Liver (tissue), 3 donors: Measurements from ENCODE around the gene MSRB2.

ENCODE experiments used
- CTCF ChIP-seq: fragments of 150-350 bp; IDR thresholded peaks from 2 replicates; pipeline ENCODE4 v1.5.1; 2017; ENCODE audit warnings: improper control_type of control experiment, low read depth, low read length; ENCODE audit not compliant: missing input control
- FOXA2 ChIP-seq: IDR thresholded peaks from 2 replicates; pipeline ENCODE4 v1.6.1; 2016; ENCODE audit warnings: antibody characterized with exemption
- GABPA ChIP-seq, 2 donors: IDR thresholded peaks in 1 of 2; conservative IDR thresholded peaks in 1 of 2; 2 replicates each; pipeline ENCODE4 v1.6.1; 2016; ENCODE audit warnings: antibody characterized with exemption in 2 of 2, mild to moderate bottlenecking in 1 of 2, moderate library complexity in 1 of 2
- HNF4A ChIP-seq, 2 donors: conservative IDR thresholded peaks; 2 replicates each; pipeline ENCODE4 v1.6.1; 2016; ENCODE audit warnings: antibody characterized with exemption in 2 of 2, mild to moderate bottlenecking in 2 of 2
- JUND ChIP-seq, 2 donors: IDR thresholded peaks; 2 replicates each; pipeline ENCODE4 v1.6.1; 2016; ENCODE audit warnings: antibody characterized with exemption in 2 of 2
- NR2F2 ChIP-seq: IDR thresholded peaks from 2 replicates; pipeline ENCODE4 v1.6.1; 2016; ENCODE audit warnings: antibody characterized with exemption
- RAD21 ChIP-seq, 2 donors: IDR thresholded peaks; 2 replicates each; pipeline ENCODE4 v1.6.1; 2016; ENCODE audit warnings: antibody characterized with exemption in 2 of 2, mild to moderate bottlenecking in 2 of 2
- REST ChIP-seq: IDR thresholded peaks from 2 replicates; pipeline ENCODE4 v1.6.1; 2016; ENCODE audit warnings: antibody characterized with exemption, mild to moderate bottlenecking
- SP1 ChIP-seq: IDR thresholded peaks from 2 replicates; pipeline ENCODE4 v1.6.1; 2018; ENCODE audit warnings: antibody characterized with exemption, mild to moderate bottlenecking
- TAF1 ChIP-seq: conservative IDR thresholded peaks from 2 replicates; pipeline ENCODE4 v1.6.1; 2016; ENCODE audit warnings: antibody characterized with exemption, mild to moderate bottlenecking
- YY1 ChIP-seq: IDR thresholded peaks from 2 replicates; pipeline ENCODE4 v1.6.1; 2016; ENCODE audit warnings: antibody characterized with exemption, mild to moderate bottlenecking
- ZBTB33 ChIP-seq: IDR thresholded peaks from 2 replicates; pipeline ENCODE4 v1.6.1; 2016; ENCODE audit warnings: antibody characterized with exemption
- TF ChIP-seq, protein P1 (sequence below): IDR thresholded peaks from 2 replicates; pipeline ENCODE4 v1.6.1; 2016; ENCODE audit warnings: antibody characterized with exemption
- TF ChIP-seq, protein P2 (sequence below): IDR thresholded peaks from 2 replicates; pipeline ENCODE4 v1.6.1; 2016; ENCODE audit warnings: antibody characterized with exemption
- donor health status: healthy.
- donor health status: healthy.

DNA sequence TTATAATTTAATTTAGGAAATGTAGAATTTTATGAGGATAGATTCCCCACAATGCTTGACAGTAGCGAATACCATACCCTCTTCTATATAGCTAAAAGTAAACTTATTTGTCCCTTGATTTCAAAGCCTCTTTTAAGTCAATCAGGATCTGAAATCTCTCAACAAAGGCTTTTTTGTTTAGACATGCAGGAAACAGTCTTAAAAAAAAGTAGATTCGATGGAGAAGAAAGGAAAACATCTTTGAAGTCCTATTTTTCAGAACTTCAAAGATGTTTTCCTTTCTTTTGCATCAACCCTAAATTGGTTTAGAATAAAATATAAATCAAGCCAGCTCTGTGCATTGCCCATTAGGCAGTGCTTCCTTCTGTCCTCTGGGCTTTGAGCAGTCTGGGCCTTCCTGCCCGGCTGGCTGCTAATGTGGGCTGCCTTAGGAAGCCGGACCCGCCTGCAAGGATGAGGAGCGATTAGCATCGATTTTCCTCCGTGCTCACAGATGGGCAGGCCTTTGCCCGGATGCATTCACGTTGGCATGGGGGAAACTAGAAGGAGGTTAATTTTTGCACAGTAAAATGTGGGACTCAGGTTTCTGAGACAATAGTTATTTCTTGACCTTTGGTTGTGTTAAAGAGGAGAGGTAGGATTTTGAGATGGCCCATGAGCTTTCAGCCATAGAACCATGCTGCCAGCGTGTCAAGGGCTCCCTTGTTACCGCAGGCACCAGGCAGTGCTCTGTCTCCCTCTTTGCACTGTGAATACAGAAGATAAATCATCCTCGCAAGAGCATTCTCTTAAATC is 15.5 kb downstream of the MSRB2 start:
- no peak for TF ChIP-seq CTCF
- no peak for TF ChIP-seq JUND (IDR thresholded peaks at IDR 0.05)
- no peak for TF ChIP-seq YY1
- no peak for TF ChIP-seq TAF1
- TF ChIP-seq, protein P1, sequence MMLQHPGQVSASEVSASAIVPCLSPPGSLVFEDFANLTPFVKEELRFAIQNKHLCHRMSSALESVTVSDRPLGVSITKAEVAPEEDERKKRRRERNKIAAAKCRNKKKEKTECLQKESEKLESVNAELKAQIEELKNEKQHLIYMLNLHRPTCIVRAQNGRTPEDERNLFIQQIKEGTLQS, result no peak
- TF ChIP-seq, protein P2, sequence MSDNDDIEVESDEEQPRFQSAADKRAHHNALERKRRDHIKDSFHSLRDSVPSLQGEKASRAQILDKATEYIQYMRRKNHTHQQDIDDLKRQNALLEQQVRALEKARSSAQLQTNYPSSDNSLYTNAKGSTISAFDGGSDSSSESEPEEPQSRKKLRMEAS, result no peak
- TF ChIP-seq ZBTB33, result no peak
- no peak for TF ChIP-seq RAD21 (IDR thresholded peaks at IDR 0.05)
- TF ChIP-seq NR2F2, result no peak
- no peak for TF ChIP-seq GABPA (IDR thresholded peaks at IDR 0.05 in 1 of 2, conservative IDR thresholded peaks at IDR 0.05 in 1 of 2)
- TF ChIP-seq SP1, result no peak
- TF ChIP-seq REST, result no peak
- TF ChIP-seq HNF4A (conservative IDR thresholded peaks at IDR 0.05), result no peak
- no peak for TF ChIP-seq FOXA2
